HG03378 (cell line): ENCODE results near the gene CNTN5.

Experiments
- ATAC-seq: cut with Tn5 transposase; IDR thresholded peaks from one replicate; pipeline ENCODE4 v1.9.1; 2021; ENCODE audit warnings: mild to moderate bottlenecking, moderate library complexity; ENCODE audit not compliant: unreplicated experiment

Gene CNTN5

DNA sequence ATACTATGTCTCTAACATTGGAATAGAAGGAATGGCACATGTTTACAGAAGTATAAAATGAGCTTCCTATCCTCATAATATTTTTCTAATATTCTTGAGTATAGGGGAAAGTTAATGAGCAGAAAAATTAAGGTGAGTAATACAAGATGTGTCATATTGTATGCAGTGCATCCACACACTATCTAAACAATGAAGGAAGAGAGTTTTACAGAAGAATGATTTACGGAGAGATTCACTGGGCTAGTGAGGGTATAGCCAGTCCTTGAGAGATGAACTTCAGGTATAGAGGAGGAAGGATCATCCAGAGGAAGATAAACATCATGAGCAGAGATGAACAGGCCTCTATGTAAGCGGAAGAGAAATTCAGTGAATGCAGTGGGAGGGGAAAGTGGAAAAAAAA, 569.0 kb downstream of the CNTN5 start:
- no peak for ATAC-seq

DNA sequence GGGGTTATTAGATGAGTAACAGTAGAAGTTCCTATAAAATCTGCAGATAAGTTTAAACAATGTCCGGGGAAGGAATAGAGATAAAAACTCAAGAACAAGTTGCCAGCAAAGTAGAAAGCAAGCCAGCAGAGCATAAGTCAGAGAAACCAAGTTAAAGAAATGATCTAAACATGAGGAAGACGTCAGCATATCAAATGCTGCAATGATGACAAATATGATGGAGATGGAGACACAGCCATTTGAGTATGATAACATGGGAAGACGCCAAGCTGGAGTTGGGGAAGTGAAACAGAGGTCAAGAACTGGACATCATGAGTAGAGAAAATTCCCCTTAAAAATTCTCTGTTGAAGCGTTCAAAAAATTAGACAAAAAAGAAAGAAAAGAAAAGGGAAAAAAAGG, 571.5 kb downstream of the CNTN5 start:
- no peak for ATAC-seq

DNA sequence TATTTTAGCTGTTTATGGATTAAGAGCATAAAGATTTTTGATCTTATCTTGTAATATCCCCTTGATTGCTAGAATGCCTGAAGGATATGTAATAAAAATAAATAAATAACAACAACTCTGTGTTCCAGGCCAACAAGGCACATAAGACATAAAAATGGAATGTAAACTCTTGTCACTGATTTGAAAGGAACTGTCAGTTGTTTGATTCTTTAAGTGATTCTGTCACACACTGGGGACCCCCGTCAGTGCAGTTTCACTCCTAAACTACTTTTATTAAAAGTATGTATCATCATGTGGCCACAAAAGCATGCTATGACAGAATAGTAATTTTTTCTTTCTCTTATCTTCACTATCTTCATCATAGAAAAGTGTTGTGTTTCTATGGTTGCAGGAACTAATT, 572.4 kb downstream of the CNTN5 start:
- no peak for ATAC-seq

DNA sequence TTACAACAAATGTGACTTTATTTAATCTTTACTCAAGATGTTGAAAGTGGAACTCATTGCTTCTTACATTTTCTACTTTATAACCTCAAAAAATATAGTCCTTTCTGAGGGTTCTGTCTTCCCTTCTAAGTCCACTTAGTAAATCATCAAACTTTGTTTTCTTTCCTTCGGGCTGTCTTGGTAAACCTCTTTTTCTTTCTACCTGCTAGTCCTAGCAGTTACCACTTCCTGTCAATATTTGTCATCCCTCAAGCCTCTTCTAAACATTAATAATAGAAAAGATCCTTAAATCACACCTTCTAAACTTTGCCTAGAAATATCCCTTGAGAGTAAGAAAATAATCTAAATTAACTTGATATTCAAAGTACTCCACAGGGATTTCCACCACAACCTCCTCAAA, 580.4 kb downstream of the CNTN5 start:
- ATAC-seq: peak; percentile 64

DNA sequence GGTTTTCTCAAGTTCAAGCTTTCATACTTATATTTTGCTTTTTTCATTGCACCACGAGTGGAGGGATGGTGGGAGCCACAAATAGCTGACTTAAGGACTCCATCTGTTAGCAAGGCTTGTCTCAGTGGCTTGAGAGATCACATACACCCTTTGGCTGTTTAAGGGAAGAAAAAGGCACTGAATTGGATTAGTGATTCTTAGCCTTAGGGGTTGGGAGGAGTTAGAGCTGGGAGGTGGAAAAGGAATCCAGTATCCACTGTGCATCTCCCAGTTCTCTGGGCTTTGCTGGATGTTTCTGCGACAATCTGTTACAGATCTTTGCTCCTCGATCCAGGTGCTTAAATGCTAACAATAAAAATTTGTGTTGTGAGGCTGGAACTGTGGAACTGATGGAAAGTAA, 593.6 kb downstream of the CNTN5 start:
- ATAC-seq: no peak

DNA sequence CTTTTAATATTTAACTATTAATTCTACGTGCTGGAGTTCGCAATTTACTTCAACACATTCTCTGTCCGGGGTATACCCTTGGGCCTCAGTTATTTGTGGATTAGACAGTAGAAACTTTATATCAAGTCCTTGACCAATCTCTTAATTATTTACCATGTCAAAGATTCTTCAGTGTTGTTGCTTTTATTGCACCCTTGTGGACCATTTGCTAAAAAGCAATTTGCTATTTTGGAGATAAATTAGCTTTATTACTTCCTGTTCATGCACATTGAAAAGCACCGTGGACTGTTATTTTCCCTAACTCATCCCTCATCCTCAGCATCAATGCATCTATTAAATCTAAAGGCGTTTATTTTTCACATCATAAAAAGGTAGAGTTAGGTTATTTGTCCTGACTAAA, 609.9 kb downstream of the CNTN5 start:
- ATAC-seq: no peak

DNA sequence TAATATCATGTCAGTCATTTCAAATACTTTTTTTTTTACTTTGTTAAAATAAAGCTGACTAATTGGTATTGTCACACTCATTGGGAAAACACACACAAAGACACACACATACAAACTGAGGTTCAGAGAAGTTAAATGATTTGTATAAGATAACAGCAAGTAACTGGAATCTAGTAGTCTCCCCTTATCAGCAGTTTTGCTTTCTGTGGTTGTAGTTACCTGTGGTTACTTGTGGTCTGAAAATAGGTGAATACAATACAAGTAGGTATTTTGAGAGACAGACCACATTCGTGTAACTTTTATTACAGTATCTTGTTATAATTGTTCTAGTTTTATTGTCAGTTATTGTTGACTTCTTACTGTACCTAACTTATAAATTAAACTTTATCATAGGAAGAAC, 610.9 kb downstream of the CNTN5 start:
- no peak for ATAC-seq

DNA sequence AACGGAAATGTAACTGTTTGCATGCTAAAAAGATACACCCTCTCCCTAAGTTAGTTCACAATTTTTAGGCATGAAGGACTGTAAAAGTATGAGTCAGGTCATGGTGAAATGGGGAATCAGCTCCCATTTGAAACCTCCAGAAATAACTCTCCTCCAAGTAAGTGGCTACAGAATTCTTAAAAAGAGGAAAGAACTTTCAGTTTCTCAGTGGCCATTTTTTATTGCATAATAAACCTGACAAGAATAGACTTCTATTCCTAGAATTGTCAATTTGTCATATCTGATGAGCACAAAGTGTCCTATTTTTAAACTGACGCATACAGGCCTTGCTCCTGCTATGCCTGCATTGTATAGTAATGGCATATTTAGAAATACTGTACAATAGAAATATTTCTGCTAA, 612.2 kb downstream of the CNTN5 start:
- ATAC-seq: no peak

DNA sequence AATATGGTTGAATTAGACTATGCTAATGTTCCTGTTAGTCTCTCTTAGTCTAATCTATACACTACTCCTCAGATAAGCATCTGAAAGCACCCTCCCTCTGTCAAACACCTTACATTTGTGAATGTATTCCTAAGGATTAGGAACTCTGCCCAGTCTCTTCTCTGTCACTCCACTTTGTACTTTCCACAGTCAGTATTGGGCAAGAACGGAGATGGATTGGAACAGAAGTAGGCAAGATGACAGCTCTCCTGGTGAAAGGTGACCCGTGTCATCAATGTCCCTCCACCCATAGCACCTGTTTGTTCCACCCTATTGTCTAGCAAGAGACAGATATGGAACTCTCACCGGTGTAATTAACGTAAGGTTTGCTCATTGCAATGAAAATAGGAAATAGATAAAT, 613.8 kb downstream of the CNTN5 start:
- no peak for ATAC-seq

DNA sequence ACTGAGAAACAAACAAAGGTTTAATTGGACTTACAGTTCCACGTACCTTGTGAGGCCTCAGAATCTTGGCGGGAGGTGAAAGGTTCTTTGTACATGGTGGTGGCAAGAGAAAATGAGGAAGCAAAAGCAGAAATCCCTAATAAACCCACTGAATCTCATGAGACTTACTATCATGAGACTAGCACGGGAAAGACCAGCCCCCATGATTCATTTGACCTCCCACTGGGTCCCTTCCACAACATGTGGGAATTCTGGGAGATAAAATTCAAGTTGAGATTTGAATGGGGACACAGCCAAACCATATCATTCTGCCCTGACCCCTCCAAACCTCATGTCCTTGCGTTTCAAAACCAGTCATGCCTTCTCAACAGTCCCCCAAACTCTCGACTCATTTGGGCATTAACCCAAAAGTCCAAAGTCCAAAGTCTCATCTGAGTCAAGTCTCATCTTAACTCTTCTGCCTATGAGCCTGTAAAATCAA, 617.4 kb downstream of the CNTN5 start:
- ATAC-seq: no peak

DNA sequence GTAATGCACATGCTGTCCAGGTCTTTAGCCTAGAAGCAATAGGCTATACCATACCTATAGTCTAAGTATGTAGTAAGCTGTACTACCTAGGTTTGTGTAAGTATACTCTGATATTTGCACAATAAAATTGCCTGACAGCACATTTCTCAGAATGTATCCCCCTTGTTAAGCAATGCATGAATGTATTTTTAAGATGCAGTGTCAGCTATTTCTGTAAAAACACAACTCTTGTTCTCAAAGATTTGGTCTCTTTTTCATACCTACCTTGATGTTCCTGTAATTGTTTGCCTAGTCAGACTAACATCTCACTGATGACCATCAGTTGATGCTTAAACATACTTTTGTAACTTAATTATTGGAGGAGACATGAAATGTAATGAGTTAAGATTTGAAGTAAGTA, 619.9 kb downstream of the CNTN5 start:
- ATAC-seq: no peak

DNA sequence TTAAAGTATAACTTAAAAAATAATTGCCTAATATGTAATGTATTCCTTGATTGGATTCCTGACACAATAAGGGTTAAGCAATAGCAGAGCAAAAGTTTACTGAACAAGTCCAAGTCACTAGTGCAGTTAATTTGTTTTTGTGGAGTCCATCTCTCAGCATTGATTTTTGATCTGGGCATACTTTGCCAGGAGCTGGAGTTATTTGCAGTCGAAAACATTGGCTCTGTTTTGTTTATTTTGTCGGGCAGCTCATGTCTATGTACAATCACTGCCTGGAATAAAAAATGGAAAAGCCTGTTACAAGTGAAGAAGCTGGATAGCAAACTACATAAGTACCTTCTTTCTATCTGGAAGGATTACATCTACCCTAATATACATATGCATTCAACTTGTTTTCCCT, 625.2 kb downstream of the CNTN5 start:
- no peak for ATAC-seq

DNA sequence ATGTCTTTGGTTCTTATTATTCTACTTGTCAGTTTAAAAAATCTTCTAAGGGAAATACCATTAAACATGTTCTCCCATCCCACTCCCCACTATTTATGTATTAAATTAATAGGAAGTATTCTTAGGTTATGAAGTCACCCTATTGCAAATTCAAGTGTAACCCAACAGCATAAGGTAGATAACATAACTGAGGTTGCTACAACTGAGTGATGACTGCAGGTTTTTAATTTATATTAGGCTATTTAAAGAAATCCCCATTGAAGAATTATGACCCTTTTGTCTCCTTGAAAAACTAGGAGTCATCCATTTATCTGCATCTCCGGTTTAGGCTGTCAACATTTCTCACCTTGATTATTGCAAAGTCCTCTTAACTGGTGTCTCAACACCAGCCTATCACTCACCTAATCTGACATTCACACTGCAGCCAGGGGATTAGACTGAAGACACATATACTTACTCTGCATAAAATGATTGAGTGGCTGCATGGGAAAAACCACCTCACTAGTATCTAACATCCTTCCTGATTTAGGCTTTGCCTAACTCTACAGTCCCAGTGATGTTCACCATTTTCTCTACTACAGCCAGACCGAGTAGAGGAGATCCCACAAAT, 649.4 kb downstream of the CNTN5 start:
- no peak for ATAC-seq

DNA sequence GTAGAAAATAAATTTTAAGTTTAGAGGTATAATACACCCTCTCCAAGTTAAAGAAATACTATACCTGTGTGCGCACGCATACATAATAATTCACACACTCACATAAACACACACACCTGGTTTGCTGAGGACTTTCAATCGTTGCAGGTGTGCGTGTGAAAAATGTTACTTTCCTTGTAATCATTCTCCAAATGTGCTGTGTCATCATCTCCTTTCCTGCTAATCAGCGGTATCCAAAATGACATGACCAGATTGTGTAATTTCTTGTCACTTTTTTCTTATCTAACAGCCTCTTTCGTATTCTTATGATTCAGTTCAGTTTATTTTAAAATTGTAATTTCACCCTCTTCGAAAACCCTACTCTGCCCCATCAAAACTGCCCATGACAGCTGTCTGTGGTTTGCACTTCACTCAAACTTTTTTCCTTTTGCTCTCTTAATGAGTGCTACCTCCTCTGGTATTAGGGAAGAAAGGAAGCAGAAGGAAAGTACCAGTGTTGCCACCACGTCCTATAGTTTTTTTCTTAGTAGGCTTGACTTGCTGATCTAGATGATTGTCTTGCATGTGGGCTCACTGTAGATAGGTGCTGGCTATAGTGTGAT, 651.2 kb downstream of the CNTN5 start:
- ATAC-seq: no peak

DNA sequence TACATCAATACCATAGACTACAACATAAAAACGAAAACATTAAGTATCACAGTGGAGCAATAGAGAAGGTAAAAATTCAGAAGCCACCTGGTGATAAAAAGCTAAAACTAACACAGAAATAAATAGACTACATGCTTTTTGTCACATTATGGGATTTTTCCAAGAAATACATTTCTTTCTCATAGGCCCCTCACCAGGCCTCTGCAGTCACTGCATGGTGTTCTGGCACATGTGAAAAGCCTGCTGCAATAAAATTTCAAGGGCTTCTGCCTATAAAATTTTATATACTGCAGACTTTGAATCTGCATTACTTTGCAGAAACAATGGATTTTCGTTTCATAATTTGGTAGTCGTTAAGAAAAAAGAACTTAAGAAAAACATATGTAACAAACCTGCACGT, 655.5 kb downstream of the CNTN5 start:
- no peak for ATAC-seq

DNA sequence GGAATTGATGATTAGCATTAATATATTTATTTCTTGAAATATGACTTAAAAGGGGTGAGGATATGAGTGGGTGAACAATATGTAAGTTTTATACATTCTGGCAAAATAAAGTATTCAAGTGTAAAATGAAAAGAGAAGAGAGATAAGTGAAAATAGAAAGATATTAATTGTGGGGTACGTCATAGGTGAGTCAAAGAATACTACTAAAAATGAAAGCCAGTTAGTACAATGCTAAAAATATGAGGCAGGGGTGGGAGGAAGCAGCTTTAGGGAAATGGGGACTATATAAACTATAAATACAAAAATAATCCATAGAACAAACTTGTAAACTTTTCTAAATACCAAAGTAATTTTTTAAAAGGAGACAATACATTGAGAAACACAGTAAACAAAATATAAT, 661.4 kb downstream of the CNTN5 start:
- no peak for ATAC-seq

DNA sequence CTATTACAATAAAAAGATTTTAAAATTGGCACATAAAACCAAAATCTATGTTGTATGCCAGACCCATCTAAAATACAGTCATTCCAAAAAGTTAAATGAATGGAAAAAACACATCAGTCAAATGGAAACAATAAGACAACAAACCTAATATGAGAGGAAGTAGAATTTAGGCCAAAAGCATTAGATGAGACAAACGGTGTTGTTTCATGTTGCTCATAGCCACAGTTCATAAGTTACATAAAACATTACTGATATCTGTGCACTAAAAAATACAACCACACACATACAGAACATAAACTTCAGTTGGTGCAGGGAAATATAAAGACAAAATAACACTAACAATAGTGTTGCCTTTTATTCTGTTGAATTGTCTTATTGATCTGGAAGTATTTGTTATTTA, 661.9 kb downstream of the CNTN5 start:
- no peak for ATAC-seq

DNA sequence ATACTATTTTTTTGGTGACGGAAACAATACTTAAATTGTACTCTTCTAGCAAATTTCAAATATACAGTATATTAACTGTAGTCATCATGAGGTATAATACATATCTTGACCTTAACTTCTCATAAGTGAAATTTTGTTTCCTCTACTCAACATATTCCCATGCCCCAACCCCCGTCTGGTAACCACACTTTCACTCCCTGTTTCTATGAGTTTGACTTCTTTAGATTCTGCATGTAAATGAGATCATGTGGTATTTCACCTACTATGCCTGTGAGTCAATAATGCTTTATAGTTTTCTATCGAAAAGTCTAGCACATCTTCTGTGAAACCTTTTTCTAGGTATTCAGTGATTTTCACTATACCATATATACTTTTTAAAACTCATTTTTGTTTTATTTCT, 663.2 kb downstream of the CNTN5 start:
- peak; percentile 60 for ATAC-seq

DNA sequence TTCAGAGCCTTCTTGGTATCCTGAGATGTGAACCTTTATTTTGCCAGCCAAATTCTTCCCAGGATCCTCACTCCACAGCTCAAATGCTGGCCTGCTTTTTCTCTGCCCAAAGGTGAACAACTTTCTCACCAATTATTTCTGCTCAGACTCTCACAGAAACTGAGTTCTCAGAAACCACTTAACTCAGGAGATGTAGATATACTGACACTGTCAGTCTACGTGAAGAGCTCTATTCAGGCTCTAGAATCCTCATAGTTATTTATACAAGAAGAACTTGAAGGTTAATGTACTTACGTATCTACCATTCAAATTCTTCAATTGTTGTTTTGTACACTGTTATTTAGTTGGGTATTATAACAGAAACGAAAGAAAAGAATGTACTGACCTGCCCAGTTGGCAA, 666.1 kb downstream of the CNTN5 start:
- ATAC-seq: no peak

DNA sequence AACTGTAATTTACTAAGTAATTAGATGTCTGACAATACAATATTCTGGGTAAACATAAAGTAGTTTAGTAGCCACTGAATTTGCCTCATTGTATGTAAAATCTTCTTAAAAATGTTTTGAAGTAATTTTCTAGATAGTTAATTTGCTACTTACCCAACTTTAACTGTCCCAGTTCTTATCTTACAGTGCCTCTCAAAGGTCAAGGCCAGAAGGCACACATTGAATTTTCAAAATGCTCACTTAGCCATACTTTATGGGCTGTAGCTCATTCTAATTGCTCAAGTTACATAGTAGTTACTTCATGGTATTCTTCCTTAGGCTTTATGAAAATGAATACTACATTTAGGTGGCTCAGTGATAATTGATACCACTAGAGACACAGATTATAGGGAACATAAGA, 666.6 kb downstream of the CNTN5 start:
- no peak for ATAC-seq

DNA sequence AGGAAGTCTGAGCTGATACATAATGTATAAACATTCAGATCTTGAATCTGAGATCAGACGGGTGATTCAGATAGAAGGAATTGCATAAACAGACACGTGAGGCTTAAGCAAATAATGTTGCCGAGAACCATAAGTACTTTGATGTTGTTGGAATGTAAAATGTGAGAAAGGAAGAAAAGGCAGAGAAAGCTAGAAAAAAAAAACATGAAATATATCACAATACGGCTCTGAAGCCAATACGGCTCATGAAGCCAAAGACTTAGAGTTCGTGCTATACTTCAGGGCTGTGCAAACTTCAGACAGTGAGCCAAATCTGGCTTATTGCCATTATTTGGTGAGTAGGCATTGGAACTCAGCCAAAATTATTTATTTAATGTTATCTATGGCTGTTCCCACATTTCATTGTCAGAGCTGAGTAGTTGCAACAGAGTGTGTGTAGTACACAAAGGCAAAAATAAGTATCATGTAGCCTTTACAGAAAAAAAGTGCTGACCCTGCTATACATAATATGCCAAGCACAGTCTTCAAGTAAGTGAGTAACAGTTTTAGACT, 673.3 kb downstream of the CNTN5 start:
- ATAC-seq: no peak

DNA sequence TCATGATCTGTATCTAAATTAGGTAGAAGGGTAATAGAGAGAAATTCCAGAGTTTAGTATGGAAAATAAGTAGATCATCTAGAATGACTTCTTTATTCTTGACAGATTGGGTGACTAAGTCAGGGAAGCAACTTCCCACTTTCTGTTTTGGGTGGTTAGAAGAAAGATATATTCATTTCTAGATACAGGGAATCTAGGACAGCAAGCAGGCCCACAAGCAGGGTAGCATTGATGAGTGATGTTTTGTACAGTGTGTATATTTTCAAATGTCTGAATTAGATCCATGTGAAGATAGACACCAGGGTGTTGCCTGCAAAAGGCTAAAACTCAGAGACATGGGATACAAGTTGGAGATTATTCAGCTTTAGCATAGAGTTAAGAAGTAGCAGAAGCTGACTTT, 674.4 kb downstream of the CNTN5 start:
- no peak for ATAC-seq

DNA sequence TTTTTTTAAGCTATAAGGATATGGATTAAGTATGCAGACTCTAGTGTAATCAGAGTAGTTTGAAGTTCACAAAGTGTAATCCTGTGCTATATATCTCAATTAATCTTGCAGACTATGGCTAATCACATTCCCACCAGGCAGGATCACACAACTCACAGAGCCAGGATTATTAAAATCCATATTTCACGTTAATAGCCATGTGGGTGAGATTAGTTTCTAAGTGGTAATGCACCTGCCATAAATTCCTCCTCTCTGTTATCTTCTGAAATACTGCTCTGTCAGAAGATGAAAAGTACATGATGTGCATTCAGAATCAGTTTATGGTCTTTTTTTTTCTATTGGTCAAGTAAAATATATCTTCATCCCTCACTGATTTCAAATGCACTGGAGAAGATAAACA, 686.1 kb downstream of the CNTN5 start:
- ATAC-seq: no peak
